ENCODE measurements around the gene TMEM82. TPM values are rescaled to one million over a fixed set of nuclear protein-coding genes. Genes with fewer than 3 reads are reported as not detected.

TMEM82 gene
- total and polyA plus RNA-seq, 5 donors from 2014 or later: not detected

GRCh38 chr1:15796086-15796462 is 53.8 kb downstream of the TMEM82 start:
- Histone ChIP-seq H3K4me1 (ENCODE audit: control insufficient read depth, insufficient read depth, low read length, poor library complexity, severe bottlenecking) (no peaks in the 10 kb centered on the region), H3K4me3 (ENCODE audit: low read depth, low read length) (no peak overlapping the region), H3K27me3 (ENCODE audit: control insufficient read depth, insufficient read depth, low read length) (no peaks in the 10 kb centered on the region), H3K36me3 (ENCODE audit: control insufficient read depth, insufficient read depth, low read length) (no peaks in the 10 kb centered on the region), H3K9me3 (ENCODE audit: control insufficient read depth in 2 of 2, low read length in 2 of 2) (no peaks in the 10 kb centered on the region), H3K27ac (ENCODE audit: insufficient read depth, low read length, poor library complexity, severe bottlenecking) (no peak overlapping the region)
- peaks cover 6% of the 10 kb centered on the region for H3K27me3 Mint-ChIP-seq
- DNase-seq: no peak
- H3K4me3 Mint-ChIP-seq: no peak overlapping the region
- H3K27ac Mint-ChIP-seq: no peak overlapping the region
- H3K4me1 Mint-ChIP-seq: peaks cover 0 to 6% (median 2%) of the 10 kb centered on the region in 4 donors
- H3K9me3 Mint-ChIP-seq: no peaks in the 10 kb centered on the region
- ATAC-seq (ENCODE audit: low read depth in 2 of 2): no peak
- H3K36me3 Mint-ChIP-seq: no peaks in the 10 kb centered on the region

Other genes with a start within 250 kb of the TMEM82 start
- gene CASP9, start 218.3 kb upstream of the TMEM82 start, total RNA-seq: 7.8 TPM
- 10 to 100 TPM in 2 of 4 donors, 1 to 10 TPM in 2; 5.8 to 11.7 (median 8.3) TPM for gene CASP9, start 218.3 kb upstream of the TMEM82 start, polyA plus RNA-seq
- 17.0 TPM for gene DNAJC16, start 215.7 kb upstream of the TMEM82 start, total RNA-seq
- 10 to 100 TPM in 1 of 4 donors, 1 to 10 TPM in 3; 6.5 to 12.4 (median 7.7) TPM for gene DNAJC16, start 215.7 kb upstream of the TMEM82 start, polyA plus RNA-seq
- 8.9 TPM for gene AGMAT, start 157.4 kb upstream of the TMEM82 start, total RNA-seq
- 10 to 100 TPM in 3 of 4 donors, 1 to 10 TPM in 1; 9.1 to 12.7 (median 11.6) TPM for gene AGMAT, start 157.4 kb upstream of the TMEM82 start, polyA plus RNA-seq
- 61.2 TPM for gene DDI2, start 125.0 kb upstream of the TMEM82 start, total RNA-seq
- 1 to 10 TPM; 3.2 to 7.7 (median 5.5) TPM for gene DDI2, start 125.0 kb upstream of the TMEM82 start, polyA plus RNA-seq
- 71.8 TPM for gene PLEKHM2, start 58.2 kb upstream of the TMEM82 start, total RNA-seq
- 1 to 10 TPM; 3.2 to 5.0 (median 3.7) TPM for gene PLEKHM2, start 58.2 kb upstream of the TMEM82 start, polyA plus RNA-seq
- 1.8 TPM for gene SLC25A34, start 6.2 kb upstream of the TMEM82 start, total RNA-seq
- gene SLC25A34, start 6.2 kb upstream of the TMEM82 start, polyA plus RNA-seq: not detected
- not detected for gene FBLIM1, start 16.3 kb downstream of the TMEM82 start, total RNA-seq
- under 1 TPM in 1 of 4 donors, not detected in 3; 0.06 TPM for gene FBLIM1, start 16.3 kb downstream of the TMEM82 start, polyA plus RNA-seq
- 0.59 TPM for gene UQCRHL, start 65.2 kb downstream of the TMEM82 start, total RNA-seq
- 1 to 10 TPM in 3 of 4 donors, under 1 TPM in 1; 0.94 to 1.7 (median 1.1) TPM for gene UQCRHL, start 65.2 kb downstream of the TMEM82 start, polyA plus RNA-seq
- gene SPEN, start 105.2 kb downstream of the TMEM82 start, total RNA-seq: 92.4 TPM
- gene SPEN, start 105.2 kb downstream of the TMEM82 start, polyA plus RNA-seq: 1 to 10 TPM; 7.4 to 9.0 (median 7.9) TPM
- gene ZBTB17, start 233.6 kb downstream of the TMEM82 start, total RNA-seq: 93.0 TPM
- 10 to 100 TPM; 13.5 to 20.9 (median 16.3) TPM for gene ZBTB17, start 233.6 kb downstream of the TMEM82 start, polyA plus RNA-seq